ENCODE measurements around the gene HAX1.
"Not testable (repeated sequence)": the region's sequence is repeated elsewhere in the genome, so short reads cannot be mapped to it uniquely, and the experiment has no call there.

HAX1 gene

GRCh38 chr1:154276797-154277196, 4.4 kb downstream of the HAX1 start:
- DNase-seq (ENCODE audit: low read depth, low spot score), result no peak

DNA sequence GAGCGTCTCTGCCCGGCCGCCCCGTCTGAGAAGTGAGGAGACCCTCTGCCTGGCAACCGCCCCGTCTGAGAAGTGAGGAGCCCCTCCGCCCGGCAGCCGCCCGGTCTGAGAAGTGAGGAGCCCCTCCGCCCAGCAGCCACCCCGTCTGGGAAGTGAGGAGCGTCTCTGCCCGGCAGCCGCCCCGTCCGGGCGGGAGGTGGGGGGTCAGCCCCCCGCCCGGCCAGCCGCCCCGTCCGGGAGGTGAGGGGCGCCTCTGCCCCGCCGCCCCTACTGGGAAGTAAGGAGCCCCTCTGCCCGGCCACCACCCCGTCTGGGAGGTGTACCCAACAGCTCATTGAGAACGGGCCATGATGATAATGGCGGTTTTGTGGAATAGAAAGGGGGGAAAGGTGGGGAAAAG, 15.2 kb downstream of the HAX1 start:
- not testable (repeated sequence) for DNase-seq (ENCODE audit: low read depth, low spot score)

DNA sequence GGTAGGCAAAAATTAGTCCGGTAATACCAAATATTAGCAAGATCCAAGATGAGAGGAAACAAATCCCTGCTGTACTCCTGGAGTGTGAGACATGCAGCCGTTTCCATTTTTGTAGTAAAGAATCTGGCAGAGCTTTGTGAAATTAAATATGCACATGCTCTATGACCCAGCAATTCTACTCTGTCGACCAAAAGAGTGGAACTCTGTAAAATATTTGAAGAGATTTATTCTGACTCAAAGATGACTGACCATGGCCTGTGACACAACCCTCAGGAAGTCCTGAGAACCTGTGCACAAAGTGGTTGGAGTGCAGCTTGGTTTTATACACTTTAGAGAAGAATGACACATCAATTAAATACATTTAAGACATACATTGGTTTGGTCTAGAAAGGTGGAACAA, 16.2 kb downstream of the HAX1 start:
- DNase-seq (ENCODE audit: low read depth, low spot score), result no peak

DNA sequence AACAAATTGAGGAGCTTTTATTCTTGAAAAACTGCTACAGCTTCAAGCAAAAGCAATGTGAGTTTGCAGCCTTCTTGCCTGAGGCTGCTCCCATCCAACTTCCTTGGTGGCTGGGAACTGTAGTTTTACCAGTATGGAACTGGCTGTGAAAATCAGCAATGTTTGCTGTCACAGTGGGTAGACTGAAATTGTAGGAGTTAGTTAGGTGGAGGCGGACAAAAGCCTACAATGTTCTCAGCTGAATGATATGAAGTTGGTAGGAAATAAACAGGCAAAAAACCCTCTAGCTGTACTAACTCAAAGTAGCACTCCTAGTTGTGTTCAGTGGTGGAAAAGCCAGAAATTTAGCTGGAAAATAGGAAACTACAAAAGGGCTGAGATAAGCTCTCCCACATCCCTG, 18.5 kb downstream of the HAX1 start:
- DNase-seq (ENCODE audit: low read depth, low spot score), result no peak

DNA sequence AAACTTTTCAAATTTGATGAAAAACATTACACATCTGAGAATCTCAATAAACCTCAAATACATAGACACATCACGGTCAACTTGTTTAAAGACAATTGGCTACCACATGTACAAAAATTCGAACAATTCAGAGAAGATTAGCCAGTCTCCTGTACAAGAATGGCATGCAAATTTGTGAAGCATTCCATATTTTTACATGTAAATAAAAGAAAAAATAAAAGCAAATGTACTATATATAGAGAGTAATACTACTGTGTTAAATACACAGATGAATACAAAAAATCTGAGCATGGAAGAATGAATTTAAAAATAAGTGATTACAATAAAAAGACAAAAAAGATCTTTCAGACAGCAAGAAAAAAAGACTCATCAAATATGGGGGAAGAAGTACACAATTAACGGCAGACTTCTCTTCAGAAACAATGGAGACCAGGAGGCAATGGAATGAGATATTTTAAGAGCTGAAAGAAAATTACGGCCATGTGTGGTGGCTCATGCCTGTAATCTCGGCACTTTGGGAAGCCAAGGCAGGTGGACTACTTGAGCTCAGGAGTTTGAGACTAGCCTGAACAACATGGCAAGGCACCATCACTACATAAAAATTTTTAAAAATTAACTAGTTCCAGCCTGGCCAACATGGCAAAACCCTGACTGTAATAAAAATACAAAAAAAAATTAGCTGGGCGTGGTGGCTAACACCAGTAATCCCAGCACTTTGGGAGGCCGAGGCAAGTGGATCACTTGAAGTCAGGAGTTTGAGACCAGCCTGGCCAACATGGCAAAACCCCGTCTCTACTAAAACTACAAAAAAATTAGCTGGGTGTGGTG, 23.2 kb downstream of the HAX1 start:
- DNase-seq (ENCODE audit: low read depth, low spot score), result no peak

DNA sequence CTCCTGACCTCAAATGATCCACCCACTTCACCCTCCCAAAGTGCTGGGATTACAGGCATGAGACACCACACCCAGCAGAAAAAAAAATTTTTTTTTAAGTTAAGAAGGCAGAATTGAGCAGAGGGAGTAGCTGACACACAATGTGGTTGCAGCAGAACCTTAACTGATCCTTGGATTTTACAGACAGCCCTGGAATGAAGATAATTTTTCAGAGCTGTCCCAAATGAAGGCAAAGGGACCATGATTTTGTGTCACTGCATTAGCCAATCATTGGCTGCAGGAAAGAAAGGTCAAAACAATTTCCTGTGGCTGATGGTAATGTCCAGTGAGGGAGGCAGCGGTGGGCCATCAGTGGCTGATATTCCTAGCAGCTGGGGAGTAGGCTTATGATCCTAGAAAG, 29.2 kb downstream of the HAX1 start:
- DNase-seq (ENCODE audit: low read depth, low spot score), result no peak

GRCh38 chr1:154304664-154305337, 32.4 kb downstream of the HAX1 start:
- no peak for DNase-seq (ENCODE audit: low read depth, low spot score)

- DNase-seq (ENCODE audit: low read depth, low spot score), result no peak
These were observed 33.7 kb downstream of the HAX1 start for GRCh38 chr1:154306151-154306550.

DNA sequence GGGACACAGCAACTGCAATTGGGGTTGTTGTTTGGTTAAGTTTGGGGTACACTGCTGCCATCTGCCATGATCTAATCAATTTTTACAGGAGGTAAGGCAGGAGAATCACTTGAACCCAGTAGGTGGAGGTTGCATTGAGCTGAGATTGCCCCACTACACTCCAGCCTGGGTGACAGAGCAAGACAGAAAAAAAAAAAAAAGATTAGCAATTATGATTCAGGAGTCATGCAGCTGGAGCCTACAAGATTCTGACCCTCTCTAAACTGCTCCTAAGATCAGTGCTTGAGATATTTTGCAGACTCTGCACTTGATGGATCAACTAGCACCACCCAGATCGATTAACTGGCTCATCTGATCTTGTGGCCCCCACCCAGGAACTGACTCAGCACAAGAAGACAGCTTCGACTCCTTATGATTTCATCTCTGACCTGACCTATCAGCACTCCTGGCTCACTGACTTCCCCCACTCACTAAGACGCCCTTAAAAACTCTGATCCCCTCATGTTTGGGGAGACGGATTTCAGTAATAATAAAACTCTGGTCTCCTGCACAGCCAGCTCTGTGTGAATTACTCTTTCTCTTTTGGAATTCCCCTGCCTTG, 35.3 kb downstream of the HAX1 start:
- DNase-seq (ENCODE audit: low read depth, low spot score), result not testable (repeated sequence)

- not testable (repeated sequence) for DNase-seq (ENCODE audit: low read depth, low spot score)
These were observed 36.7 kb downstream of the HAX1 start for GRCh38 chr1:154309136-154309535.

- not testable (repeated sequence) for DNase-seq (ENCODE audit: low read depth, low spot score)
These were observed 40.0 kb downstream of the HAX1 start for GRCh38 chr1:154312229-154313065.

GRCh38 chr1:154313066-154313356, 40.6 kb downstream of the HAX1 start:
- no peak for DNase-seq (ENCODE audit: low read depth, low spot score)

DNA sequence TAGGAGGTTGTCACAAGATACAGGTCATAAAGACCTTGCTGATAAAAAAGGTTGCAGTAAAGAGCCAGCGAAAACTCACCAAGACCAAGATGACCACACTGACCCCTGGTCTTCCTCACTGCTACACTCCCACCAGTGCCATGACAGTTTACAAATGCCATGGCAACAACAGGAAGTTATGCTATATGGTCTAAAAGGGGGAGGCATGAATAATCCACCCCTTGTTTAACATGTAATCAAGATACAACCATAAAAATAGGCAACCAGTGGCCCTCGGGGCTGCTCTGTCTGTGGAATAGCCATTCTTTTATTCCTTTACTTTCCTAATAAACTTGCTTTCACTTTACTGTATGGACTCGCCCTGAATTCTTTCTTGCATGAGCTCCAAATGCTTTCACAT, 41.8 kb downstream of the HAX1 start:
- DNase-seq (ENCODE audit: low read depth, low spot score), result not testable (repeated sequence)

- no peak for DNase-seq (ENCODE audit: low read depth, low spot score)
These were observed 44.3 kb downstream of the HAX1 start for GRCh38 chr1:154316704-154317103.

DNA sequence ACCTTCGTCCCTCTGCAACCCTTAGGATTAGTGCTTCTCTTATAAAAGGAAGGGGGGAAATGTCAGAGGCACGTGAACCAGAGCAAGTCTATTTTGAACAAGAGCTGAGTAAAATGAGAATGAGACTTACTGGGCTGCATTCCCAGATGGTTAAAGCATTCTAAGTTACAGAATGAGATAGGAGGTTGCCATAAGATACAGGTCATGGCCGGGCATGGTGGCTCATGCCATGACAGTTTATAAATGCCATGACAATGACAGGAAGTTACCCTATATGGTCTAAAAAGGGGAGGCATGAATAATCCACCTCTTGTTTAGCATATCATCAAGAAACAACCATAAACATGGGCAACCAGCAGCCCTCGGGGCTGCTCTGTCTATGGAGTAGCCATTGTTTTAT, 46.0 kb downstream of the HAX1 start:
- no peak for DNase-seq (ENCODE audit: low read depth, low spot score)

DNA sequence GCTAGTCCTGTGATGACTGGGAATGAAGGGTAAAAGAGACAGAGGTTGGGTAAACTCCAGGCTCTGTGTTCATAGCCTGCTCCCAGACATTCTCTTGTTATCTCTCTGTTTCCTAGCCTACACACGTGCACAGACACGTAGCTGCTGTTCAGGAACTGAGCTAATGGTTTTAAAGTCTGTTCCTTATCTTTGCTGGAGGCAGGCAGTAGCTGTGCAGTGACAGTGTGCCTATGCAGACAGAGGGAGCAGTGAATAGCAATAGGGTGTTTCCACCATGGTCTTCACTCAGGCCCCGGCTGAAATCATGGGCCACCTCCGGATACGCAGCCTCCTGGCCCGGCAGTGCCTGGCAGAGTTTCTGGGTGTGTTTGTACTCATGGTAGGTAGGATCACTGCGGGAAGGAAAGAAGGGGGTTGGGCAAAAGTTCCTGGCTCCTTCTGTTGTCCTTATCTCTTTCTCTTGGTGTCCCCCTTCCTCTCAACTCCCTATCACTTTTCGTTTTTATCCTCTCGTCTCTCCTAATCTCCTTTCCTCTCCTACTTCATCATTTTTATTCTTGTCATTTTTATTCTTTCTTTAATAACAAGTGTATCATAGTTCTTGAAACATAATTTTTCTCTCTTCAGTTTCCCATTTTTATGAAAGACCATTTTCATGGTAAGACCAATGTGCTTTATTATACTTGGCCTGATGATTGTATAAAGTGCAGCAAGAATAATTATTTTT, 48.6 kb downstream of the HAX1 start, which contains the start of gene AQP10:
TSS of gene AQP10 (plus strand) at position 212 of the 727 bp plus-strand sequence. CDS start at position 275, 63 bp downstream.
- DNase-seq (ENCODE audit: low read depth, low spot score), result no peak

DNA sequence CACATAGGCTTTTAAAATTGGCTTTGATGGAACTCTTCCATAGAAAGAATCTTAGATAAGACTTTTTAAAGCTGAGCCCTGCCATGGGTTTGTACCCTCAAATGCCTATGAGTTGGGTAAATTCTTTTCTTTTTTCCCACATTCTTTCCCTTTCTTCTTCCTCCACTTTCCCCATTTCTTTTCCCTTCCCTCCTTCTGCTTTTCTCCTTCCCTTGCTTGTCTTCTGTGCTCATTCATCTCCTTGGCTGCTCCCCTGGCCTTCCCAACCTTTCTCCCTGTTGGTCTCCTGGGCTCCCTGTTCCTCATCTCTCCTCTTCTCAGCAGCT, 49.1 kb downstream of the HAX1 start:
- DNase-seq (ENCODE audit: low read depth, low spot score), result not testable (repeated sequence)

DNA sequence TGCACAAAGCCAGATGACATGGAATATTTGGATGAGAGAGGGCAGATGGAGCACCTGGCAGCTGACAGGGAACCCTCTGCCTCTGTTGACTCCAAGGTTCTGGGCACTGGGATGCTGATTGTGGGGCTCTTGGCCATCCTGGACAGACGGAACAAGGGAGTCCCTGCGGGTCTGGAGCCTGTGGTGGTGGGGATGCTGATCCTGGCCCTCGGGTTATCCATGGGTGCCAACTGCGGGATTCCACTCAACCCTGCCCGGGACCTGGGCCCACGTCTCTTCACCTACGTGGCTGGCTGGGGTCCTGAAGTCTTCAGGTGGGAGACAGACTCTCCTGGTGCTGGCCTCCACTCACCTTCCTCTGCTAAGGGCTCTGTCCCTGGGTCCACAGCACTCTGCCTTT, 51.1 kb downstream of the HAX1 start:
- DNase-seq (ENCODE audit: low read depth, low spot score), result no peak

DNA sequence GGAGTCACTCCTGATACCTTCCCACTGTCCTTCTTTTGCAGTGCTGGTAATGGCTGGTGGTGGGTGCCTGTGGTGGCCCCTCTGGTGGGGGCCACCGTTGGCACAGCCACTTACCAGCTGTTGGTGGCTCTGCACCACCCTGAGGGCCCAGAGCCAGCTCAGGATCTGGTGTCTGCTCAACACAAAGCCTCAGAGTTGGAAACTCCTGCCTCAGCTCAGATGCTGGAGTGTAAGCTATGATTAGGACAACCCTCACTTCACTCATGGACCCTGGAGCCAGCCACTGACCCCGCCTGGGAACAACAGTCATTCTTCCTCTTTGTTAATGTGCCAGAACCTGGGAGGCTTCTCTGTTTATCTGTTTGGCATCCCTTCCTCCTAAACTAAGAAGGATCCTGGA, 51.8 kb downstream of the HAX1 start:
- DNase-seq (ENCODE audit: low read depth, low spot score), result no peak

- DNase-seq (ENCODE audit: low read depth, low spot score), result peak; percentile 70
These were observed 52.5 kb downstream of the HAX1 start, which contains the start of gene ATP8B2 for GRCh38 chr1:154324669-154325582. Gene ATP8B2 (plus strand): TSS chr1:154325525. CDS start chr1:154328142, 2,617 bp downstream.

Measured in activated naive CD8-positive, alpha-beta T cell treated with anti-CD3 and anti-CD28 coated beads, Interleukin-2, amount 50 U/mL, for 16 hours (primary cell).